OCI-LY1 (cell line): ENCODE data around the gene BLCAP.

Experiments used
- H2AFZ ChIP-seq: fragments of 200-600 bp; sonication (generic), shearing (Covaris generic); 2 replicates; pipeline ENCODE4 v1.6.0; 2014; ENCODE audit warnings: antibody characterized with exemption, mild to moderate bottlenecking, low read length
- H3F3A ChIP-seq: fragments of 200-600 bp; sonication (generic), shearing (Covaris generic); 2 replicates; pipeline ENCODE4 v1.6.0; 2014; ENCODE audit warnings: mild to moderate bottlenecking, antibody characterized with exemption, low read length, moderate library complexity; ENCODE audit not compliant: insufficient read depth
- H3K27ac ChIP-seq: fragments of 200-600 bp; sonication (generic); 2 replicates; pipeline ENCODE4 v1.5.1; 2014; ENCODE audit warnings: low read length, mixed run types, mild to moderate bottlenecking, low read depth; ENCODE audit not compliant: poor library complexity, severe bottlenecking
- H3K27me3 ChIP-seq: fragments of 200-600 bp; sonication (generic); 2 replicates; pipeline ENCODE4 v1.6.0; 2014; ENCODE audit warnings: antibody characterized with exemption, mild to moderate bottlenecking, low read length, moderate library complexity; ENCODE audit not compliant: insufficient read depth
- H3K36me3 ChIP-seq: fragments of 200-600 bp; sonication (generic); 2 replicates; pipeline ENCODE4 v1.6.1; 2014; ENCODE audit warnings: mild to moderate bottlenecking, antibody characterized with exemption, low read length, moderate library complexity, mixed read lengths; ENCODE audit not compliant: insufficient read depth
- H3K4me1 ChIP-seq: fragments of 200-600 bp; sonication (generic); 2 replicates; pipeline ENCODE4 v1.5.1; 2014; ENCODE audit warnings: mild to moderate bottlenecking, low read length, moderate library complexity; ENCODE audit not compliant: insufficient read depth, severe bottlenecking
- H3K4me2 ChIP-seq: fragments of 200-600 bp; sonication (generic), shearing (Covaris generic); 2 replicates; pipeline ENCODE4 v1.6.1; 2014; ENCODE audit warnings: low read length
- H3K4me3 ChIP-seq: fragments of 200-600 bp; sonication (generic); 2 replicates; pipeline ENCODE4 v1.5.1; 2014; ENCODE audit warnings: low read length, low read depth, mild to moderate bottlenecking, mixed read lengths; ENCODE audit not compliant: poor library complexity, severe bottlenecking
- H3K79me2 ChIP-seq: fragments of 200-600 bp; shearing (Covaris generic); 2 replicates; pipeline ENCODE4 v1.6.1; 2016; ENCODE audit warnings: mixed run types, low read length, mixed read lengths; ENCODE audit not compliant: insufficient read depth
- H3K9ac ChIP-seq: fragments of 200-600 bp; sonication (generic), shearing (Covaris generic); 2 replicates; pipeline ENCODE4 v1.6.1; 2014; ENCODE audit warnings: mild to moderate bottlenecking, low read length, mixed read lengths
- H3K9me2 ChIP-seq: fragments of 200-600 bp; sonication (generic), shearing (Covaris generic); 2 replicates; pipeline ENCODE4 v1.6.1; 2014; ENCODE audit warnings: low read depth, mild to moderate bottlenecking, low read length, mixed read lengths
- H3K9me3 ChIP-seq: fragments of 200-600 bp; shearing (Covaris generic); 2 replicates; pipeline ENCODE4 v1.6.1; 2014; ENCODE audit warnings: low read length, mixed read lengths
- H4K20me1 ChIP-seq: fragments of 200-600 bp; sonication (generic), shearing (Covaris generic); 2 replicates; pipeline ENCODE4 v1.6.0; 2016; ENCODE audit warnings: mild to moderate bottlenecking, low read length; ENCODE audit not compliant: insufficient read depth
- CTCF ChIP-seq: fragments of 200-600 bp; sonication (generic), shearing (Covaris generic); IDR thresholded peaks from 2 replicates; pipeline ENCODE4 v1.5.1; 2017; ENCODE audit warnings: mild to moderate bottlenecking, antibody characterized with exemption, low read length, moderate library complexity, mixed read lengths
- EZH2 ChIP-seq: fragments of 200-600 bp; sonication (generic), shearing (Covaris generic); IDR thresholded peaks from 2 replicates; pipeline ENCODE4 v1.8.0; 2017; ENCODE audit warnings: borderline replicate concordance, mixed run types, mild to moderate bottlenecking, antibody characterized with exemption, low read length, moderate library complexity, mixed read lengths

Gene BLCAP

GRCh38 chr20:37535443-37536132 is 7.9 kb upstream of the BLCAP start:
- TF ChIP-seq CTCF = no peak
- no peak for TF ChIP-seq EZH2
- Histone ChIP-seq H2AFZ (no peak overlapping the region), H3K4me3 (no peak overlapping the region), H3K4me2 (no peak overlapping the region), H3K4me1 (no peaks in the 10 kb centered on the region), H3K27ac (no peak overlapping the region), H3K9ac (no peak overlapping the region), H3F3A (no peaks in the 10 kb centered on the region), H3K79me2 (no peaks in the 10 kb centered on the region), H4K20me1 (no peaks in the 10 kb centered on the region), H3K36me3 (no peaks in the 10 kb centered on the region), H3K9me2 (no peaks in the 10 kb centered on the region), H3K27me3 (no peaks in the 10 kb centered on the region), H3K9me3 (no peaks in the 10 kb centered on the region)

DNA sequence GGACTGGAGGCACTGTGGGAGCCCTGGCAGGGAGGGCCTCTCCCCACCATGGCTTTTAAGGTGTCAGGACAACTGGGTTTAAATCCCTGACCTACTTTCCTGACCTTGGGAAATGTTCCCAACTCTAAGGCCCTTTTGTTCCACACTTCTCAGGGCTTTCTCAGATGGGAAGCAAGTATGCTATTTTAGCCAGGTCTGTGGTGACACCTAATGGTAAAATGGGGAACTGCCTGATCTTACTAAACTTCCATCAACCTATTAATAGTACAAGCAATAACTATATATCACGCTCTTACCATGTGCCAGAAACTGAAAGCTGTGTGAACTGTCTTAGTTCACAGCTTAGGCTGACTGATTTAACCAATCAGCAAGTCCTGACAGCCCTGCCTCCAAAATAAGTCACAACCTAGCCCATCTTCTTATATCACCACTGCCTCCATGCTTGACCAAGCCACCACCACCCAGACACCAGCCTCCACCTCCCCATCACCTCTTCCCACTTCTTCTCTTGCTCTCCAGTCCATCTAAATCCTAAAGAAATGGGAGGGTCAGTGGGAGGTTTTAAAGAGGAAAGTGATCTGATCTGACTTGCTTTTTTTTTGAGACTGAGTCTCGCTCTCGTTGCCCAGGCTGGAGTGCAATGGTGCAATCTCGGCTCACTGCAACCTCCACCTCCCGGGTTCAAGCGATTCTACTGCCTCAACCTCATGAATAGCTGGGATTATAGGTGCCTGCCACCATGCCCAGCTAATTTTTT is 6.9 kb upstream of the BLCAP start:
- no peak overlapping the region for H3K4me3 ChIP-seq
- H3K9me2 ChIP-seq = no peaks in the 10 kb centered on the region
- H3K9me3 ChIP-seq = no peaks in the 10 kb centered on the region
- H3K36me3 ChIP-seq = no peaks in the 10 kb centered on the region
- no peaks in the 10 kb centered on the region for H3K4me1 ChIP-seq
- no peaks in the 10 kb centered on the region for H3F3A ChIP-seq
- no peaks in the 10 kb centered on the region for H3K27me3 ChIP-seq
- H3K79me2 ChIP-seq = no peaks in the 10 kb centered on the region
- H3K9ac ChIP-seq = no peak overlapping the region
- no peak overlapping the region for H2AFZ ChIP-seq
- H3K4me2 ChIP-seq = no peak overlapping the region
- no peak overlapping the region for H3K27ac ChIP-seq
- no peak for TF ChIP-seq EZH2
- peak; percentile 85 for TF ChIP-seq CTCF
- H4K20me1 ChIP-seq = no peaks in the 10 kb centered on the region

DNA sequence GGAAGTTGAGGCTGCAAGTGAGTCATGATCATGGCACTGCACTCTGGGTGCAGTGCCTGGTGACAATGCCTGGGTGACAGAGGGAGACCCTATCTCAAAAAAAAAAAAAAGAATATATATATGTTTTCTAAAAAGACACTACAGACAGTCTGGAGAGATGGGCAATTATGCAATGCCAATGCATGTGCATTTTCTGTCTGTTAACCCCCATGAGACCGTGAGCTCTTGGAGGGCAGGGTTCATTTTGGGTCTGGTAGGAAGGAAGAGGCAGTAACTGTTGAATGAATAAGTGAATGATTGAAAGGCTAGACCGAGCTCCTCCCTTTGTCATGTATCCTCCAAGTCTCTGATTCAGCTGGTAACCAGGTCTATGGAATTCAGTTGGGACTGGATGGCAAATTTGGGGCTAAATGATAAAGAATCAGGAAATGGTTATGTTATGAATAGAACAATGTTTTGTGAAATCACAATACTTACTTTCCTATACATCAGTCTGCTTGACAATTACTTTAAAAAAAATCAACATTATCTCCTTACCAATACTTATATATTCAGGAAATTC is 5.6 kb upstream of the BLCAP start:
- Histone ChIP-seq H3K4me2 (no peak overlapping the region), H3K9me3 (no peaks in the 10 kb centered on the region)
- TF ChIP-seq EZH2 (no peak), CTCF (no peak)

More for the DNA sequence above, 5.6 kb upstream of the BLCAP start:
- no peaks in the 10 kb centered on the region for H3K9me2 ChIP-seq
- H3K4me3 ChIP-seq = no peak overlapping the region
- no peaks in the 10 kb centered on the region for H3K36me3 ChIP-seq
- peaks cover 7% of the 10 kb centered on the region for H3K4me1 ChIP-seq
- H3K27me3 ChIP-seq = no peaks in the 10 kb centered on the region
- H3F3A ChIP-seq = no peaks in the 10 kb centered on the region
- H2AFZ ChIP-seq = no peak overlapping the region
- H4K20me1 ChIP-seq = no peaks in the 10 kb centered on the region
- no peak overlapping the region for H3K9ac ChIP-seq
- H3K79me2 ChIP-seq = no peaks in the 10 kb centered on the region
- no peak overlapping the region for H3K27ac ChIP-seq
